ENCODE data around the gene MTFR1L. TPM values are rescaled to one million over a fixed set of nuclear protein-coding genes. Genes with fewer than 3 reads are reported as not detected.

The MTFR1L gene
- total and polyA plus RNA-seq, 9 of the 15 experiments (the other 6 are each of a cell fraction or from before 2014, with no cell fraction given) = 41.4 to 98.5 (median 53.7) TPM

DNA sequence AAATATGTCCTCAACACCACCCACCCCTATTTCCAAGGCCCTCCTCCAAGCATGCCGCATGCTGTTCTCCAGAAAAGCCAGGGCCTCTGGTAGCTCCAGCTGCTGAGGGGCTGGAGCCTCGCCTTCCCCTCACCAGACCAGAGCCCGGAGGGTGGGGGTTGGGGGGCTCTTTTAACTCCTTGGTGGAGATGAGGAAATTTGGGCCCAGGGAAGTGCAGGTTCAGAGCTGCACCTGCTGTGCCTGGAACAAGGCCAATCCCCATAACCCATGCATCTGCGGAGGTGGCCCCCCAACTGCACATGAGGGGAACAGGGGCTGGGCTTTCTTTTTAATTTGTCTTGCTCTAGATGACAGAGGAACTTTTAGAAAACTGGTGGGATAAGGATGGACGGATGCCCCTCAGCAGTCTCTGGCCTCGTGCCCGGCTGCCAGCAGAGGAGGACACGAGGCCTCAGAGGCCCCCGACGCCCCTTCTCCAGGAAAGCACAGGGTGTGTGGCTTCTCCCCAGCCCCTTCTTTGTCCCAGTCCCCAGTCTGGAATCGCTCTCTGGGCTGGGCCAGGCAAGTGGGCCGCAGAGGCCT is 20.3 kb upstream of the MTFR1L start (continued):
- no peak for TF ChIP-seq EWSR1 (IDR thresholded peaks at IDR 0.05; ENCODE audit: borderline replicate concordance, low read depth, partially characterized antibody)
- TF ChIP-seq TRIM28 (IDR thresholded peaks at IDR 0.05) = no peak
- 0 out of 2 replicates have a peak, but pooled peaks have one; percentile 21 for TF ChIP-seq ELF1 (tag; IDR thresholded peaks at IDR 0.05)
- no peak for TF ChIP-seq ZBTB17 (CRISPR knock-in tag; IDR thresholded peaks at IDR 0.05)
- TF ChIP-seq ZNF444 (CRISPR knock-in tag; IDR thresholded peaks at IDR 0.05) = no peak
- TF ChIP-seq E2F3 (CRISPR knock-in tag; IDR thresholded peaks at IDR 0.05) = no peak
- no peak for TF ChIP-seq ZBTB11 (CRISPR knock-in tag; IDR thresholded peaks at IDR 0.05)
- no peak for TF ChIP-seq ZFP30 (CRISPR knock-in tag; IDR thresholded peaks at IDR 0.05; ENCODE audit: borderline replicate concordance)
- TF ChIP-seq KLF6 (CRISPR knock-in tag; IDR thresholded peaks at IDR 0.05; ENCODE audit: borderline replicate concordance) = peak; percentile 53; the same call in 1 of the 2 replicates
- TF ChIP-seq CREBBP (IDR thresholded peaks at IDR 0.05; ENCODE audit: low read depth, low read length) = no peak
- TF ChIP-seq ERF (CRISPR knock-in tag; IDR thresholded peaks at IDR 0.05) = peak; percentile 21; the same call in 1 of the 2 replicates
- no peak for TF ChIP-seq MTA3 (IDR thresholded peaks at IDR 0.05; ENCODE audit: borderline replicate concordance)
- TF ChIP-seq, protein P1, sequence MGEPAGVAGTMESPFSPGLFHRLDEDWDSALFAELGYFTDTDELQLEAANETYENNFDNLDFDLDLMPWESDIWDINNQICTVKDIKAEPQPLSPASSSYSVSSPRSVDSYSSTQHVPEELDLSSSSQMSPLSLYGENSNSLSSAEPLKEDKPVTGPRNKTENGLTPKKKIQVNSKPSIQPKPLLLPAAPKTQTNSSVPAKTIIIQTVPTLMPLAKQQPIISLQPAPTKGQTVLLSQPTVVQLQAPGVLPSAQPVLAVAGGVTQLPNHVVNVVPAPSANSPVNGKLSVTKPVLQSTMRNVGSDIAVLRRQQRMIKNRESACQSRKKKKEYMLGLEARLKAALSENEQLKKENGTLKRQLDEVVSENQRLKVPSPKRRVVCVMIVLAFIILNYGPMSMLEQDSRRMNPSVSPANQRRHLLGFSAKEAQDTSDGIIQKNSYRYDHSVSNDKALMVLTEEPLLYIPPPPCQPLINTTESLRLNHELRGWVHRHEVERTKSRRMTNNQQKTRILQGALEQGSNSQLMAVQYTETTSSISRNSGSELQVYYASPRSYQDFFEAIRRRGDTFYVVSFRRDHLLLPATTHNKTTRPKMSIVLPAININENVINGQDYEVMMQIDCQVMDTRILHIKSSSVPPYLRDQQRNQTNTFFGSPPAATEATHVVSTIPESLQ (CRISPR knock-in tag; IDR thresholded peaks at IDR 0.05) = no peak
- TF ChIP-seq ZNF589 (CRISPR knock-in tag; IDR thresholded peaks at IDR 0.05; ENCODE audit: low read depth) = no peak
- TF ChIP-seq, protein P2, sequence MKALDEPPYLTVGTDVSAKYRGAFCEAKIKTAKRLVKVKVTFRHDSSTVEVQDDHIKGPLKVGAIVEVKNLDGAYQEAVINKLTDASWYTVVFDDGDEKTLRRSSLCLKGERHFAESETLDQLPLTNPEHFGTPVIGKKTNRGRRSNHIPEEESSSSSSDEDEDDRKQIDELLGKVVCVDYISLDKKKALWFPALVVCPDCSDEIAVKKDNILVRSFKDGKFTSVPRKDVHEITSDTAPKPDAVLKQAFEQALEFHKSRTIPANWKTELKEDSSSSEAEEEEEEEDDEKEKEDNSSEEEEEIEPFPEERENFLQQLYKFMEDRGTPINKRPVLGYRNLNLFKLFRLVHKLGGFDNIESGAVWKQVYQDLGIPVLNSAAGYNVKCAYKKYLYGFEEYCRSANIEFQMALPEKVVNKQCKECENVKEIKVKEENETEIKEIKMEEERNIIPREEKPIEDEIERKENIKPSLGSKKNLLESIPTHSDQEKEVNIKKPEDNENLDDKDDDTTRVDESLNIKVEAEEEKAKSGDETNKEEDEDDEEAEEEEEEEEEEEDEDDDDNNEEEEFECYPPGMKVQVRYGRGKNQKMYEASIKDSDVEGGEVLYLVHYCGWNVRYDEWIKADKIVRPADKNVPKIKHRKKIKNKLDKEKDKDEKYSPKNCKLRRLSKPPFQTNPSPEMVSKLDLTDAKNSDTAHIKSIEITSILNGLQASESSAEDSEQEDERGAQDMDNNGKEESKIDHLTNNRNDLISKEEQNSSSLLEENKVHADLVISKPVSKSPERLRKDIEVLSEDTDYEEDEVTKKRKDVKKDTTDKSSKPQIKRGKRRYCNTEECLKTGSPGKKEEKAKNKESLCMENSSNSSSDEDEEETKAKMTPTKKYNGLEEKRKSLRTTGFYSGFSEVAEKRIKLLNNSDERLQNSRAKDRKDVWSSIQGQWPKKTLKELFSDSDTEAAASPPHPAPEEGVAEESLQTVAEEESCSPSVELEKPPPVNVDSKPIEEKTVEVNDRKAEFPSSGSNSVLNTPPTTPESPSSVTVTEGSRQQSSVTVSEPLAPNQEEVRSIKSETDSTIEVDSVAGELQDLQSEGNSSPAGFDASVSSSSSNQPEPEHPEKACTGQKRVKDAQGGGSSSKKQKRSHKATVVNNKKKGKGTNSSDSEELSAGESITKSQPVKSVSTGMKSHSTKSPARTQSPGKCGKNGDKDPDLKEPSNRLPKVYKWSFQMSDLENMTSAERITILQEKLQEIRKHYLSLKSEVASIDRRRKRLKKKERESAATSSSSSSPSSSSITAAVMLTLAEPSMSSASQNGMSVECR (CRISPR knock-in tag; IDR thresholded peaks at IDR 0.05) = no peak
